ENCODE measurements around the gene CCL17.
"Not testable (repeated sequence)": the region's sequence is repeated elsewhere in the genome, so short reads cannot be mapped to it uniquely, and the experiment has no call there.

CCL17 gene

GRCh38 chr16:57391708-57392107 lies 12.9 kb upstream of the CCL17 start:
- Histone ChIP-seq H3K36me3 (ENCODE audit: control insufficient read depth, insufficient read depth, low read length) (no peaks in the 10 kb centered on the region), H3K4me1 (ENCODE audit: control insufficient read depth, insufficient read depth, low read length) (peaks cover 34% of the 10 kb centered on the region), H3K9me3 (ENCODE audit: control insufficient read depth, low read length) (no peaks in the 10 kb centered on the region), H3K27me3 (ENCODE audit: control insufficient read depth, insufficient read depth, low read length) (no peaks in the 10 kb centered on the region), H3K4me3 (ENCODE audit: low read length) (no peak overlapping the region), H3K9ac (ENCODE audit: low read length) (no peak overlapping the region)

- H3K9ac ChIP-seq (ENCODE audit: low read length) = no peak overlapping the region
- H3K27me3 ChIP-seq (ENCODE audit: control insufficient read depth, insufficient read depth, low read length) = no peaks in the 10 kb centered on the region
- H3K36me3 ChIP-seq (ENCODE audit: control insufficient read depth, insufficient read depth, low read length) = no peaks in the 10 kb centered on the region
- H3K4me1 ChIP-seq (ENCODE audit: control insufficient read depth, insufficient read depth, low read length) = peaks cover 38% of the 10 kb centered on the region
- H3K4me3 ChIP-seq (ENCODE audit: low read length) = no peak overlapping the region
- H3K9me3 ChIP-seq (ENCODE audit: control insufficient read depth, low read length) = no peaks in the 10 kb centered on the region
Measured at GRCh38 chr16:57392694-57393093, 11.9 kb upstream of the CCL17 start.

GRCh38 chr16:57394444-57394843 lies 10.1 kb upstream of the CCL17 start:
- H3K9ac ChIP-seq (ENCODE audit: low read length) = no peak overlapping the region
- no peak overlapping the region for H3K4me3 ChIP-seq (ENCODE audit: low read length)
- no peaks in the 10 kb centered on the region for H3K27me3 ChIP-seq (ENCODE audit: control insufficient read depth, insufficient read depth, low read length)
- no peaks in the 10 kb centered on the region for H3K9me3 ChIP-seq (ENCODE audit: control insufficient read depth, low read length)
- no peaks in the 10 kb centered on the region for H3K36me3 ChIP-seq (ENCODE audit: control insufficient read depth, insufficient read depth, low read length)
- H3K4me1 ChIP-seq (ENCODE audit: control insufficient read depth, insufficient read depth, low read length) = peaks cover 37% of the 10 kb centered on the region

- Histone ChIP-seq H3K4me3 (ENCODE audit: low read length) (no peak overlapping the region), H3K9ac (ENCODE audit: low read length) (no peak overlapping the region), H3K4me1 (ENCODE audit: control insufficient read depth, insufficient read depth, low read length) (peaks cover 37% of the 10 kb centered on the region), H3K36me3 (ENCODE audit: control insufficient read depth, insufficient read depth, low read length) (no peaks in the 10 kb centered on the region), H3K27me3 (ENCODE audit: control insufficient read depth, insufficient read depth, low read length) (no peaks in the 10 kb centered on the region), H3K9me3 (ENCODE audit: control insufficient read depth, low read length) (no peaks in the 10 kb centered on the region)
Measured at GRCh38 chr16:57395026-57395425, 9.5 kb upstream of the CCL17 start.

GRCh38 chr16:57396786-57397185 lies 7.8 kb upstream of the CCL17 start:
- Histone ChIP-seq H3K4me1 (ENCODE audit: control insufficient read depth, insufficient read depth, low read length) (peaks cover 29% of the 10 kb centered on the region), H3K4me3 (ENCODE audit: low read length) (no peak overlapping the region), H3K36me3 (ENCODE audit: control insufficient read depth, insufficient read depth, low read length) (no peaks in the 10 kb centered on the region), H3K9me3 (ENCODE audit: control insufficient read depth, low read length) (no peaks in the 10 kb centered on the region), H3K9ac (ENCODE audit: low read length) (no peak overlapping the region), H3K27me3 (ENCODE audit: control insufficient read depth, insufficient read depth, low read length) (no peaks in the 10 kb centered on the region)

GRCh38 chr16:57397493-57397892 lies 7.1 kb upstream of the CCL17 start:
- H3K27me3 ChIP-seq (ENCODE audit: control insufficient read depth, insufficient read depth, low read length); H3K9me3 ChIP-seq (ENCODE audit: control insufficient read depth, low read length); H3K36me3 ChIP-seq (ENCODE audit: control insufficient read depth, insufficient read depth, low read length); H3K4me3 ChIP-seq (ENCODE audit: low read length); H3K9ac ChIP-seq (ENCODE audit: low read length): not testable (repeated sequence)
- H3K4me1 ChIP-seq (ENCODE audit: control insufficient read depth, insufficient read depth, low read length) = peaks cover 27% of the 10 kb centered on the region

GRCh38 chr16:57401943-57402640 lies 2.5 kb upstream of the CCL17 start:
- peaks cover 9% of the 10 kb centered on the region for H3K4me1 ChIP-seq (ENCODE audit: control insufficient read depth, insufficient read depth, low read length)
- H3K4me3 ChIP-seq (ENCODE audit: low read length) = no peak overlapping the region
- H3K9me3 ChIP-seq (ENCODE audit: control insufficient read depth, low read length) = no peaks in the 10 kb centered on the region
- no peaks in the 10 kb centered on the region for H3K36me3 ChIP-seq (ENCODE audit: control insufficient read depth, insufficient read depth, low read length)
- H3K9ac ChIP-seq (ENCODE audit: low read length) = no peak overlapping the region
- H3K27me3 ChIP-seq (ENCODE audit: control insufficient read depth, insufficient read depth, low read length) = no peaks in the 10 kb centered on the region

- Histone ChIP-seq H3K9ac (ENCODE audit: low read length) (no peak overlapping the region), H3K9me3 (ENCODE audit: control insufficient read depth, low read length) (no peaks in the 10 kb centered on the region), H3K36me3 (ENCODE audit: control insufficient read depth, insufficient read depth, low read length) (no peaks in the 10 kb centered on the region), H3K27me3 (ENCODE audit: control insufficient read depth, insufficient read depth, low read length) (no peaks in the 10 kb centered on the region), H3K4me3 (ENCODE audit: low read length) (no peak overlapping the region), H3K4me1 (ENCODE audit: control insufficient read depth, insufficient read depth, low read length) (peaks cover 8% of the 10 kb centered on the region)
Measured at GRCh38 chr16:57405097-57405496, 530 bp downstream of the CCL17 start.

- H3K4me3 ChIP-seq (ENCODE audit: low read length) = no peak overlapping the region
- no peaks in the 10 kb centered on the region for H3K27me3 ChIP-seq (ENCODE audit: control insufficient read depth, insufficient read depth, low read length)
- H3K9ac ChIP-seq (ENCODE audit: low read length) = no peak overlapping the region
- H3K4me1 ChIP-seq (ENCODE audit: control insufficient read depth, insufficient read depth, low read length) = peaks cover 8% of the 10 kb centered on the region
- no peaks in the 10 kb centered on the region for H3K36me3 ChIP-seq (ENCODE audit: control insufficient read depth, insufficient read depth, low read length)
- no peaks in the 10 kb centered on the region for H3K9me3 ChIP-seq (ENCODE audit: control insufficient read depth, low read length)
Measured at GRCh38 chr16:57406881-57407280, 2.3 kb downstream of the CCL17 start.

GRCh38 chr16:57407521-57408353 lies 3.2 kb downstream of the CCL17 start:
- H3K4me1 ChIP-seq (ENCODE audit: control insufficient read depth, insufficient read depth, low read length) = peaks cover 8% of the 10 kb centered on the region
- no peak overlapping the region for H3K9ac ChIP-seq (ENCODE audit: low read length)
- no peaks in the 10 kb centered on the region for H3K9me3 ChIP-seq (ENCODE audit: control insufficient read depth, low read length)
- no peaks in the 10 kb centered on the region for H3K36me3 ChIP-seq (ENCODE audit: control insufficient read depth, insufficient read depth, low read length)
- H3K27me3 ChIP-seq (ENCODE audit: control insufficient read depth, insufficient read depth, low read length) = no peaks in the 10 kb centered on the region
- H3K4me3 ChIP-seq (ENCODE audit: low read length) = no peak overlapping the region

GRCh38 chr16:57409065-57409464 lies 4.5 kb downstream of the CCL17 start:
- H3K9ac ChIP-seq (ENCODE audit: low read length) = no peak overlapping the region
- peaks cover 8% of the 10 kb centered on the region for H3K4me1 ChIP-seq (ENCODE audit: control insufficient read depth, insufficient read depth, low read length)
- H3K9me3 ChIP-seq (ENCODE audit: control insufficient read depth, low read length) = no peaks in the 10 kb centered on the region
- peaks cover 2% of the 10 kb centered on the region for H3K27me3 ChIP-seq (ENCODE audit: control insufficient read depth, insufficient read depth, low read length)
- H3K4me3 ChIP-seq (ENCODE audit: low read length) = no peak overlapping the region
- H3K36me3 ChIP-seq (ENCODE audit: control insufficient read depth, insufficient read depth, low read length) = no peaks in the 10 kb centered on the region

GRCh38 chr16:57409870-57410587 lies 5.5 kb downstream of the CCL17 start:
- peaks cover 2% of the 10 kb centered on the region for H3K27me3 ChIP-seq (ENCODE audit: control insufficient read depth, insufficient read depth, low read length)
- no peaks in the 10 kb centered on the region for H3K36me3 ChIP-seq (ENCODE audit: control insufficient read depth, insufficient read depth, low read length)
- no peak overlapping the region for H3K9ac ChIP-seq (ENCODE audit: low read length)
- no peak overlapping the region for H3K4me3 ChIP-seq (ENCODE audit: low read length)
- H3K9me3 ChIP-seq (ENCODE audit: control insufficient read depth, low read length) = no peaks in the 10 kb centered on the region
- H3K4me1 ChIP-seq (ENCODE audit: control insufficient read depth, insufficient read depth, low read length) = peaks cover 8% of the 10 kb centered on the region

Measured in mucosa of stomach (tissue), 1 donor.